Measurements from ENCODE around the gene RPS3A. TPM values are rescaled to one million over a fixed set of nuclear protein-coding genes. Genes with fewer than 3 reads are reported as not detected.

The RPS3A gene
- total RNA-seq, 1 experiment from 2014 or later: 2,679 TPM

GRCh38 chr4:151104621-151105020, 5.2 kb downstream of the RPS3A start:
- no peak overlapping the region for H2BK5ac ChIP-seq (ENCODE audit: insufficient read length, low read length)
- H3K14ac ChIP-seq (ENCODE audit: insufficient read depth, low read length): no peak overlapping the region
- H4K5ac ChIP-seq (ENCODE audit: insufficient read length, low read depth, low read length): no peak overlapping the region
- no peak overlapping the region for H2BK120ac ChIP-seq (ENCODE audit: low read depth, low read length, poor library complexity, severe bottlenecking)
- no peaks in the 10 kb centered on the region for H3K4me1 ChIP-seq (ENCODE audit: insufficient read depth, low read length)
- Mint-ChIP-seq H3K36me3 (ENCODE audit: insufficient read depth in 1 of 3, low read depth in 3 of 3) (peaks cover 64 to 98% (median 78%) of the 10 kb centered on the region in 3 experiments), H3K4me3 (no peak overlapping the region), H3K27ac (peak overlapping the region in 1 of 3 experiments; percentile 86; a peak in 3 of 7 replicates), H3K27me3 (ENCODE audit: low read depth) (no peaks in the 10 kb centered on the region), H3K4me1 (peaks cover 10 to 20% of the 10 kb centered on the region in 2 experiments), H3K9me3 (peaks cover 0 to 4% of the 10 kb centered on the region in 2 experiments; a peak in 1 of 5 replicates)
- H2AFZ ChIP-seq (ENCODE audit: low read length): no peak overlapping the region
- H3K9ac ChIP-seq (ENCODE audit: extremely low read depth, insufficient read length, low read length): no peak overlapping the region
- H3K79me1 ChIP-seq (ENCODE audit: insufficient read depth, low read depth, low read length, poor library complexity, severe bottlenecking): no peaks in the 10 kb centered on the region
- H2BK12ac ChIP-seq (ENCODE audit: insufficient read length, low read depth, low read length): no peak overlapping the region
- DNase-seq: no peak
- H3K56ac ChIP-seq (ENCODE audit: insufficient read length, low read depth, low read length): no peak overlapping the region
- no peak overlapping the region for H3K18ac ChIP-seq (ENCODE audit: insufficient read length, low read depth, low read length)
- no peak overlapping the region for H3K23ac ChIP-seq (ENCODE audit: insufficient read length, low read depth, low read length)
- H3K27ac ChIP-seq (ENCODE audit: insufficient read length, low read depth, low read length): no peak overlapping the region
- no peak overlapping the region for H3K4ac ChIP-seq (ENCODE audit: low read depth, low read length)
- no peak overlapping the region for H4K8ac ChIP-seq (replicated peaks; ENCODE audit: insufficient read length, low read depth, low read length)
- no peak overlapping the region for H4K91ac ChIP-seq (ENCODE audit: insufficient read length, low read depth, low read length)
- no peak overlapping the region for H2BK20ac ChIP-seq (ENCODE audit: low read depth, low read length, poor library complexity, severe bottlenecking)
- H3K9me3 ChIP-seq (ENCODE audit: control insufficient read depth, low read depth, low read length): no peaks in the 10 kb centered on the region
- no peaks in the 10 kb centered on the region for H3K27me3 ChIP-seq (ENCODE audit: insufficient read depth, low read length)
- no peak overlapping the region for H2BK15ac ChIP-seq (ENCODE audit: low read depth, low read length)
- H4K20me1 ChIP-seq (ENCODE audit: control insufficient read depth, insufficient read depth, insufficient read length): no peaks in the 10 kb centered on the region
- no peak overlapping the region for H3T11ph ChIP-seq (ENCODE audit: low read length)
- H2AK5ac ChIP-seq (ENCODE audit: insufficient read length, low read length): no peak overlapping the region
- H3K23me2 ChIP-seq (ENCODE audit: insufficient read length, low read depth, low read length, poor library complexity, severe bottlenecking): no peaks in the 10 kb centered on the region
- no CpG with 5 or more reads among the region's 1 CpG for WGBS (ENCODE audit: extremely low coverage, insufficient read length, low lambda C conversion rate)
- no peak overlapping the region for H3K4me2 ChIP-seq (ENCODE audit: insufficient read depth, insufficient read length, low read length)
- H3K79me2 ChIP-seq (ENCODE audit: insufficient read depth, low read length): peaks cover 16% of the 10 kb centered on the region; the same call in 1 of the 2 replicates
- no peak for TF ChIP-seq CTCF (conservative IDR thresholded peaks at IDR 0.05)

All from H9 (cell line).